HG02885 (cell line): Measurements from ENCODE around the gene MOGAT3.

Experiments used
- ATAC-seq: cut with Tn5 transposase; IDR thresholded peaks from one replicate; pipeline ENCODE4 v1.9.1; 2021; ENCODE audit warnings: mild to moderate bottlenecking; ENCODE audit not compliant: unreplicated experiment, poor library complexity

MOGAT3 gene

DNA sequence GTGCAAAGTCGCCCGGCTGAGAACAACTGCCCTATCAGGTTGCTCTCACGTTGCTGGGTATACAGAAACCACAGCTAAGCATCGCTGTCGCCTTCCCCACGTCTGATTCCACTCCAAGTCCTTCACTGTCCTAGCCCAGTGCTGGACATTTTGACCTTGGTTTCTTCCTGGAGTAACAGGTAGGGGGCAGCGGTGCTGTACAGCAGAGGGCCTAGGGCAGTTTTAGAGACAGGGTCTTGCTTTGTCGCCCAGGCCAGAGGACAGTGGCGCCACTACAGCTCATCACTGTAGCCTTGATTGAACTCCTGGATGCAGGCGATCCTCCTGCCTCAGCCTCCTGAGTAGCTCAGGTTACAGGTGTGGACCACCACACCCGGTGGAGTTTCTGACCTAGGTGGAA lies 34.2 kb upstream of the MOGAT3 start:
- ATAC-seq = no peak

- no peak for ATAC-seq
These were observed 33.8 kb upstream of the MOGAT3 start for GRCh38 chr7:101234636-101235035.

- ATAC-seq = no peak
These were observed 33.2 kb upstream of the MOGAT3 start for GRCh38 chr7:101233907-101234547.

DNA sequence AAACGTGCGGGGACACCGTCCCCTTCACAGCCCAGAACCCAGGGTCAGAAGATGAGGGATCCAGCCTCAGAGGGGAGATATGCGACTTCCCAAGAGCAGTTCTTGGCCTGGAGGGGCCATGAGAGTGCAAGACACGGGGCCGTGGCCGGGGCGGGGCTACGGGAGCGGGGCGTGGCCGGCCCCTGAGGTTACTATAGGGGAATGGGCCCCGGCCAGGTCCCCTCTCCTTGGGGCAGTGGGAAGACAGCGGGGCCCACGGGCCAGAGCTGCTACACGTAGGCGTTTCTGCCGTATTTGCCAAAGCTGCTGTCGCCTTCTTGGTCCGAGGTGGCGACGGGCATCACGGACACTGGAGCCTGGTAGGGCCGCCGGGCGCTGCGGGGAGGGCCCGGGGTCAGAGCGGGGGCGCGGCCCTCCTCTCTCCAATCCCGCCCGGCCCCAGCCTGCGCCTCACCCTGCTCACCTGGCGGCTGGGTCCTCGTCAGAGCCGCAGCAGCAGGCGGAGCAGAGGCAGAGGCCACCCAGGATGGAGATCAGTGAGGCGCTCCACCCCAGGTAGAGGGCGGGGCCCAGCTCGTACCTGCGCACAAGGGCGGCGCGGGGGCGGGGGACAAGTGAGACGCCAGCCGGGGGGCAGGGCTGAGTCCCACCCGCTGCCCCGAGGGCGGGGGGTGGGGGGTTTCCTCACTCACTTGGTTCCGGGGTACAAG lies 31.5 kb upstream of the MOGAT3 start:
- ATAC-seq = no peak

- ATAC-seq = no peak
These were observed 30.8 kb upstream of the MOGAT3 start for GRCh38 chr7:101231644-101232043.

GRCh38 chr7:101226721-101227120 lies 25.9 kb upstream of the MOGAT3 start:
- ATAC-seq = no peak

DNA sequence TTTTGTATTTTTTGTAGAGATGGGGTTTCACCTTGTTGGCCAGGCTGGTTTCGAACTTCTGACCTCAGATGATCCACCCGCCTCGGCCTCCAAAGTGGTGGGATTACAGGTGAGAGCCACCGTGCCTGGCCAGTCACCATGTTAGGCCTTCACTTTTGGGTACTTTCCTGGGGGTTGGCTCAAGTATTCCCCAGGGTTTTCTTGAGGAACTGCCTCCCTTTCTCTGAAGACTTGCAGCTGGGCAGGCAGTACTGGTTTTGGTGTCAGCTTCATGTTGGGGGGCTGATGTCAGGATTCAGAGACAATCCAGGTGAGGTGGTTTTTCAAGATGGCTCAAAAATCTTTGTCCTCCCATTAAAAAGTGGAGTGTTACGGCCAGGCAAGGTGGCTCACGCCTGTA lies 24.8 kb upstream of the MOGAT3 start:
- ATAC-seq = no peak

GRCh38 chr7:101223528-101223927 lies 22.7 kb upstream of the MOGAT3 start:
- no peak for ATAC-seq

- ATAC-seq = no peak
These were observed 21.5 kb upstream of the MOGAT3 start for GRCh38 chr7:101222275-101222830.

DNA sequence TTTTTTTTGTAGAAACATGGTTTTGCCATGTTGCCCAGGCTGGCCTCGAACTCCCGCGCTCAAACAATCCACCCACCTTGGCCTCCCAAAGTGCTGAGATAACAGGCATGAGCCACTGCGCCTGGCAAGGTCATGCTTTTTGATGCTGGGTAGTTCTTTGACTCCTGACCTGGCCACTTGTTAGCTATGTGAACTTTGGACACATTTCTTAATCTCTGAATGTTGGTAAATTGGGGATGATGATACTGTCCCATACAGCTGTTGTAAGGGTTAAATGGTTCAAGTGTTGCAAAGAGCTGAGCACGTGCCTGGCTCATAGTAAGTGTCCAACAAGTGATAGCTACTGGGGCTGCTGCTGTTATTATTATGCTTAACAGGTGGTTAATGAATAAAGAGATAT lies 19.5 kb upstream of the MOGAT3 start:
- ATAC-seq = no peak

DNA sequence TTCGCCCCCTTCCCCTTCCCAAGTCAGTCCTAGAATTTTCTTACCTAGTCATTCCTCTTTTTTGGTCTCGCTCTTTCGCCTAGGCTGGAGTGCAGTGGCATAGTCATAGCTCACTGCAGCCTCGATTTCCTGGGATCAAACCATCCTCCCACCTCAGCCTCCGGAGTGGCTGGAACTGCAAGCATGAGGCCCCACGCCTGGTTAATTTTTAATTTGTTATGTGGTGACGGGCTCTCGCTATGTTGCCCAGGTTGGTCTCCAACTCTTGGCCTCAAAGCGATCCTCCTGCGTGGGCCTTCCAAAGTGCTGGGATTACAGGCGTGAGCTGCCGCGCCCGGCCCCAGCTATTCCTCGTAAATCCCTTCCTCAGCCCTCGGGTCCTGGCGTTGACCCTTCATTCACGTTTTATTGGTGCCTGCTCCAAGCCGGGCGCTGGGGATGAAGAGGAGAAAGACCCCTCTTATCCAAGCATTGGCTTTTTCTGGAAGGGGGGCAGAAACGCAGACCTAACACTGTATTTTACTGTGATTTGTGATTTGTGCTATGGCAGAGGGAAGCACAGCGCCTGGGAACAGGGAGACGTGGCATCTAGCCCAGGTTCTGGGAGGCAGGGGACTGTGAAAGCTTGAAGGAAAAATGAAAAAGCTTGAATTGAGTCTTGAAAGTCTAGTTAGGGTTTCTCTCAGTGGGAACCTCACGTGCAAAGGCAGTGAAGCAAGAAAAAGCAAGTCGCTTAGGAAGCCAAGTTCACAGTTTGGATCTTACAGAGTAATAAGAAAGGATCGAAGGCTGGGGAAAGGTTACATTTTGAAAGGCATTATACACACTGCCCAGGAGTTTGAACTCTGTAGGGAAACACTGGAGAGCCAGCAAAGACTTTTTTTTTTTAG lies 17.6 kb upstream of the MOGAT3 start:
- ATAC-seq = peak; percentile 3

- peak; percentile 77 for ATAC-seq
These were observed 16.8 kb upstream of the MOGAT3 start, which contains the start of the genes PLOD3 and ZNHIT1 for GRCh38 chr7:101217388-101218235. Gene PLOD3 (minus strand): TSS chr7:101217581. CDS start chr7:101217274, 307 bp downstream. Gene ZNHIT1 (plus strand): TSS chr7:101218165. CDS start chr7:101218196, 31 bp downstream.

DNA sequence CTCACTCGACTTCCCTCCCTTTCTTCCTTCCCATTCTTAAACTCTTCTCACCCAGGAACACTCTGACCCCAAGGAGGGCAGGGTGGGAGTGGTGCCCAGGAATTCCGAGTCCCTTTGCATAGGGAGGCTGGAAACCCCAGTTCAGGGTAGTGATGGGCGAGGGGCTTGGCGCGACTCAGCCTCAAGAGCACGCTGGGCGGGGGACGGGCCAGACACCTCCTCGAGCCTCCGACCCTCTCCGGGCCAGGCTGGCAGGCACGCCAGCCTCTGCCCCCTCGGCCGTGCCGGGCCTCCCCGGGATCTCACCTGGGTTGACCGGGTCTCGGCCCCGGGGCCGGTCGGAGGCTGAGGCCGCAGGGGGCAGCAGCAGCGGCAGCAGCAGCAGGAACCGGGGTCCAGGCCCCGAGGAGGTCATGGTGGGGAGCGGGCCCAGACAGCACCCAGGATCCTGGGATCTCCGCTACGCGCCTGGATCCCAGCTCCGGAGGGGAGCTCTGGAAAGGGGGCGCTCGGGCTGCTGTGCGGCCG lies 16.1 kb upstream of the MOGAT3 start:
- ATAC-seq = peak; percentile 25

GRCh38 chr7:101216001-101216859 lies 15.4 kb upstream of the MOGAT3 start:
- no peak for ATAC-seq

- no peak for ATAC-seq
These were observed 11.2 kb upstream of the MOGAT3 start for GRCh38 chr7:101212014-101212413.

DNA sequence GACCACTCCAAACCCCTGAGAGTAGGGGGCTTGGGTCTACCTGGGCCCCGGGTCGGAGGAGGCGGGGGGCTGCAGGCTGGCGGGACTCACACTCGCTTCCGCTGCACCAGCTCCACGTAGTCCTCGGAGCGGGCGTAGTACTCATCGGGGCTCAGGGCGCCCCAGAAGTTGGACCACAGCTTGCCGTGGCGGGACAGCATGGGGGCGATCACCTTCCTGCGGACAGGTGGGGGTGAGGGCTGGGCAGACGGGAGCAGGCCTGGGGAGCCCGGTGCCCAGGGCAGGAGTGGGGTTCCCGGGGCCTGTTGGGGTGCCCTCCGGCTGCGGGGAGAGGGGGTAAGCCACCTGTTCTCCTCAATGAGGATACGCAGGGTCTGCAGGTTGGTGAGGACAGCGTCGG lies 10.7 kb upstream of the MOGAT3 start:
- ATAC-seq = no peak

DNA sequence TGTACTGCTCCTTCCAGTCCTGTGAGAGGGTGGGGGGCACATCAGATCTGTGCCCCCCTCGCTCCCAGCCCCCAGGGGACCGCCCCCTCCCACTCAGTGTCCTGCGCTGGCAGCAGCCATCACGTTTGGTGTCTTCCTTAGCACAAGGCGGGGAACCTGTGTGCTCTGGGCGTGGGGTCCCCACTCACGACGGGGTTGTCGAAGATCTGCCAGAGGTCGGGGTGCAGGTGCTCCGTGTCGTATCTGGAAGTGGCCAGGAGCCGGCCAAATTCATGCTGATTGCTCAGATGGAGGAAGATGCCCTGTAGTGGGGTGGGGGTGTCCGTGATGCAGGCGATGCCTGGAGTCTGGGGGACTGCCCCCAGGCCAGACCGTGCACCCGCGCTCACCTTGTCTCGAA lies 9.3 kb upstream of the MOGAT3 start:
- no peak for ATAC-seq

GRCh38 chr7:101208794-101209193 lies 8.0 kb upstream of the MOGAT3 start:
- ATAC-seq = no peak

DNA sequence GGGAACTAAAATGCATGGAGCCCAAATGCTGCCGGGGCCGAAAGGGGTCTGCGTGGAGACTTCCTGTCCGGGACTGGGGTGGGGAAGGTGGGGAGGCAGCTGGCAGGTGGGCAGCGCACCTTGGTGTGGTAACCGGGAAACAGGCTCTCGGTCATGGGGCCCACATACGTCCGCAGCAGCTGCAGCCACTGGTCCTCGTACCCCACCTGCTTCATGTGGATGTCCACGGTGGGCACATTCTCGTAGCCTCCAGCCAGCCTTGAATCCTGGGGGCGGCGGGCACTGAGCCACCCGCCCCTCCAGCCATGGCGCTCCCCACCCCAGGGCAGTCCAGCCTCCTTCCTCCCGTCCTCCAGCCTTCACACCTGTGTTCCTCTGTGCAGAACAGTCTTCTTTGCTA lies 6.6 kb upstream of the MOGAT3 start:
- no peak for ATAC-seq
